ENCODE measurements around the gene MAB21L3. TPM values are rescaled to one million over a fixed set of nuclear protein-coding genes. Genes with fewer than 3 reads are reported as not detected.

Gene MAB21L3
- total and polyA plus RNA-seq, 12 donors, result 0.07 TPM; not detected in 11

DNA sequence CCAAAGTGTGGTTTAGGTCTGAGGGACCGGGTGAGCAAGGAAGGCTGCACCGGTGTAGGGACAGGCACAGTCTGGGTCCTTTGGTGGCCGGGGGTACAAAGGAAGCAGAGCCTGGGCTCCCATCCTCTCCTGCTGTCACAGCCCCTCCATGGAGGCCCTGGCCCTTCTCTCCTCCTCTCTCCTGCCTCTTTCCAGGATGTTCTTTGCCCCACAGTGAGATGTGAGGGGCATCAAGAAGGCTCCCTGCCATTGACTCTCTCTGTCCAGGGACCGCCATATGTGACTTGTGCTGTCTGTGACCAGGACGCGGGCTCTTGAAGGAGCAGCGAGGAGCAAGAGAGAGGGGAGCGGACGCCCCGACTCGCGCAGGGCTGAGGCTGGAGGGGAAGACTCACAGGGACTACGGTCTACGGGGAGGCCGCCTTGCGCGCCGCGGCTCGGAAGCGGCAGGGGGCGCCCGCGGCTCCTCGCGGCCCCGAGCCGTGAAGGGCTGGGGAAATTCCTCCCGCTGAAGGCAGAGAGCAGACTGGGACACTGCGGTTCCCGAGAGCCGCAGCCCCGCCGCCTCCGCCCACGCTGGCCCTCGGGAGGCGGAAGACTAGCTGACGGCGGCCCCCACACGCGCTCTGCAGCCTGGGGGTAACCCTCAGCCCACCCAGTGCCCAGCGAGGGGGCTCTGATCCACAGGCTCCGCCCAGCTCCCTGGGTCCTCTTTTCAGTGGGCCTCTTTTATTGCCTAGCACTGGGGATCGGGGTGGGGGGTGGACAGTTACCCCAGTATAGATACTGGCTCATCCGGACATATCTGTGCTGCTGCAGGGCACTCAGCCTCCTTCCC lies 40.8 kb downstream of the MAB21L3 start:
- peak overlapping the region; percentile 43 to 85 (median 75) for H3K27ac ChIP-seq
- peak; percentile 90 to 97 (median 96) for ATAC-seq
- peak overlapping the region in 9 of 10 donors; percentile 42 to 60 (median 52) for H3K4me3 ChIP-seq
- no peaks in the 10 kb centered on the region for H3K27me3 ChIP-seq
- TF ChIP-seq, protein P1, sequence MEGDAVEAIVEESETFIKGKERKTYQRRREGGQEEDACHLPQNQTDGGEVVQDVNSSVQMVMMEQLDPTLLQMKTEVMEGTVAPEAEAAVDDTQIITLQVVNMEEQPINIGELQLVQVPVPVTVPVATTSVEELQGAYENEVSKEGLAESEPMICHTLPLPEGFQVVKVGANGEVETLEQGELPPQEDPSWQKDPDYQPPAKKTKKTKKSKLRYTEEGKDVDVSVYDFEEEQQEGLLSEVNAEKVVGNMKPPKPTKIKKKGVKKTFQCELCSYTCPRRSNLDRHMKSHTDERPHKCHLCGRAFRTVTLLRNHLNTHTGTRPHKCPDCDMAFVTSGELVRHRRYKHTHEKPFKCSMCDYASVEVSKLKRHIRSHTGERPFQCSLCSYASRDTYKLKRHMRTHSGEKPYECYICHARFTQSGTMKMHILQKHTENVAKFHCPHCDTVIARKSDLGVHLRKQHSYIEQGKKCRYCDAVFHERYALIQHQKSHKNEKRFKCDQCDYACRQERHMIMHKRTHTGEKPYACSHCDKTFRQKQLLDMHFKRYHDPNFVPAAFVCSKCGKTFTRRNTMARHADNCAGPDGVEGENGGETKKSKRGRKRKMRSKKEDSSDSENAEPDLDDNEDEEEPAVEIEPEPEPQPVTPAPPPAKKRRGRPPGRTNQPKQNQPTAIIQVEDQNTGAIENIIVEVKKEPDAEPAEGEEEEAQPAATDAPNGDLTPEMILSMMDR (IDR thresholded peaks at IDR 0.05), result peak; percentile 87 to 99 (median 93)
- 9 to 10% methylated on average over 46 of the region's 46 CpGs for WGBS, 2 donors
- H3K9me3 ChIP-seq, result peaks cover 0 to under 1% (median 0%) of the 10 kb centered on the region in 11 donors
- intact Hi-C loops (cut with DNase I), result loop anchor here in 7 of 10 donors (1.0 to 10.0 kb wide), 7 partner anchors 213 to 335 kb away; partner anchors contain the start of gene ATP1A1 (in 2 of the 7)
- H3K4me1 ChIP-seq, result peaks cover 5 to 30% (median 11%) of the 10 kb centered on the region in 9 donors
- no peaks in the 10 kb centered on the region for H3K36me3 ChIP-seq
- peak; percentile 70 to 75 for DNase-seq

GRCh38 chr1:116152577-116152943 lies 41.4 kb downstream of the MAB21L3 start:
- TF ChIP-seq, protein P1 (IDR thresholded peaks at IDR 0.05), result no peak
- Histone ChIP-seq H3K36me3 (no peaks in the 10 kb centered on the region), H3K27me3 (no peaks in the 10 kb centered on the region), H3K9me3 (peaks cover 0 to 5% (median 0%) of the 10 kb centered on the region in 11 donors), H3K27ac (peak overlapping the region in 9 of 10 donors; percentile 66 to 85 (median 78)), H3K4me1 (peaks cover 5 to 30% (median 11%) of the 10 kb centered on the region in 9 donors), H3K4me3 (peak overlapping the region in 9 of 10 donors; percentile 42 to 60 (median 52))
- no peak for DNase-seq
- peak in 2 of 8 donors; percentile 9 to 15 for ATAC-seq
- intact Hi-C loops (cut with DNase I), result loop anchor here in 7 of 10 donors (5.0 to 10.0 kb wide), 6 partner anchors 212 to 335 kb away; partner anchors contain the start of gene ATP1A1 (in 2 of the 7)
- 87 to 96% methylated on average over 3 of the region's 4 CpGs for WGBS, 2 donors

GRCh38 chr1:116152950-116153691 lies 41.9 kb downstream of the MAB21L3 start:
- peaks cover 0 to 10% (median 0%) of the 10 kb centered on the region in 11 donors for H3K9me3 ChIP-seq
- H3K27me3 ChIP-seq, result no peaks in the 10 kb centered on the region
- no peak overlapping the region for H3K4me3 ChIP-seq
- DNase-seq (no peak), ATAC-seq (no peak)
- intact Hi-C loops (cut with DNase I), result loop anchor here in 7 of 10 donors (5.0 to 10.0 kb wide), 6 partner anchors 212 to 334 kb away; partner anchors contain the start of gene ATP1A1 (in 2 of the 7)
- no peaks in the 10 kb centered on the region for H3K36me3 ChIP-seq
- H3K27ac ChIP-seq, result no peak overlapping the region
- whole genome bisulfite sequencing, 2 donors, result 96 to 97% methylated on average over 4 of the region's 4 CpGs
- peaks cover under 1 to 25% (median 11%) of the 10 kb centered on the region in 9 donors for H3K4me1 ChIP-seq
- TF ChIP-seq, protein P1 (IDR thresholded peaks at IDR 0.05), result no peak

DNA sequence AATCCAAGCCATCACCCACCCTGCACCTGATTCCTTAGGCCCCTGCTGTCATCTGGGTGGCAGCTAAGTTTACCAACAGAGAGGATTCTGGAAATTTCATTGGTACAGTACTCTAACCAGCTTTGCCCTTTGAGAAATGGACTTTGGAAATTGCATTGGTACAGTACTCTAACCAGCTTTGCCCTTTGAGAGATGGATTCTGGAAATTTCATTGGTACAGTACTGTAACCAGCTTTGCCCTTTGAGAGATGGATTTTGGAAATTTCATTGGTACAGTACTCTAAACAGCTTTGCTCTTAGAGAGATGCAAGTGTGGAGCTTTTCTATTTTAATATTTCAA lies 42.5 kb downstream of the MAB21L3 start:
- TF ChIP-seq, protein P1 (IDR thresholded peaks at IDR 0.05), result no peak
- no peak overlapping the region for H3K27ac ChIP-seq
- H3K27me3 ChIP-seq, result no peaks in the 10 kb centered on the region
- intact Hi-C loops (cut with DNase I), result loop anchor here in 7 of 10 donors (5.0 to 10.0 kb wide), 6 partner anchors 211 to 334 kb away; partner anchors contain the start of gene ATP1A1 (in 2 of the 7)
- no peaks in the 10 kb centered on the region for H3K36me3 ChIP-seq
- DNase-seq (no peak), ATAC-seq (no peak)
- H3K9me3 ChIP-seq, result peaks cover 0 to 15% (median 4%) of the 10 kb centered on the region in 11 donors
- no peak overlapping the region for H3K4me3 ChIP-seq
- H3K4me1 ChIP-seq, result peaks cover 0 to 21% (median 11%) of the 10 kb centered on the region in 9 donors
